SK-N-SH treated with all-trans-retinoic acid at 6 μM for 48 hours (cell line): ENCODE results near the gene EFEMP1.

ENCODE experiments used
- ATAC-seq: fragments of 200-7000 bp; cut with Tn5 transposase; 3 replicates; pipeline ENCODE4 v1.9.1; 2020; ENCODE audit warnings: mild to moderate bottlenecking, moderate library complexity
- ARNTL ChIP-seq: fragments of 450-650 bp; formaldehyde crosslinking; IDR thresholded peaks from 2 replicates; pipeline ENCODE4 v1.5.0; 2020; ENCODE audit warnings: low read depth, mild to moderate bottlenecking, moderate library complexity, borderline replicate concordance
- BACH2 ChIP-seq: fragments of 250-450 bp; sonication (Bioruptor Pico); IDR thresholded peaks from 2 replicates; pipeline ENCODE4 v1.9.0; 2021; ENCODE audit warnings: mild to moderate bottlenecking, borderline replicate concordance
- CSDC2 ChIP-seq: fragments of 250-450 bp; sonication (Bioruptor Pico); IDR thresholded peaks from 2 replicates; pipeline ENCODE4 v1.5.0; 2020; ENCODE audit warnings: mild to moderate bottlenecking, moderate library complexity
- ESRRG ChIP-seq: fragments of 250-450 bp; sonication (Bioruptor Pico); IDR thresholded peaks from 2 replicates; pipeline ENCODE4 v1.6.1; 2021; ENCODE audit warnings: mild to moderate bottlenecking
- GLIS3 ChIP-seq: fragments of 250-450 bp; sonication (Bioruptor Pico); IDR thresholded peaks from 2 replicates; pipeline ENCODE4 v1.5.0; 2020; ENCODE audit warnings: mild to moderate bottlenecking, moderate library complexity
- ISL1 ChIP-seq: fragments of 250-450 bp; sonication (Bioruptor Pico); IDR thresholded peaks from 2 replicates; pipeline ENCODE4 v2.1.2; 2022; ENCODE audit warnings: mild to moderate bottlenecking, moderate library complexity
- OSR1 ChIP-seq: fragments of 250-450 bp; sonication (Bioruptor Pico); IDR thresholded peaks from 2 replicates; pipeline ENCODE4 v1.8.0; 2022; ENCODE audit warnings: moderate library complexity, mild to moderate bottlenecking, inconsistent platforms
- PPARA ChIP-seq: fragments of 250-450 bp; sonication (Bioruptor Pico); IDR thresholded peaks from 2 replicates; pipeline ENCODE4 v1.5.0; 2020; ENCODE audit warnings: mild to moderate bottlenecking, borderline replicate concordance
- RARB ChIP-seq: fragments of 250-450 bp; sonication (Bioruptor Pico); IDR thresholded peaks from 2 replicates; pipeline ENCODE4 v1.8.0; 2021; ENCODE audit warnings: mild to moderate bottlenecking, moderate library complexity
- SNAI2 ChIP-seq: fragments of 250-450 bp; sonication (Bioruptor Pico); IDR thresholded peaks from 2 replicates; pipeline ENCODE4 v1.5.0; 2020; ENCODE audit warnings: mild to moderate bottlenecking, moderate library complexity
- TCF4 ChIP-seq: fragments of 250-450 bp; sonication (Bioruptor Pico); IDR thresholded peaks from 2 replicates; pipeline ENCODE4 v1.8.0; 2021; ENCODE audit warnings: mild to moderate bottlenecking, moderate library complexity, borderline replicate concordance
- TOX ChIP-seq: fragments of 250-450 bp; sonication (Bioruptor Pico); IDR thresholded peaks from 2 replicates; pipeline ENCODE4 v1.8.0; 2021; ENCODE audit warnings: mild to moderate bottlenecking, moderate library complexity, borderline replicate concordance
- ZC3H10 ChIP-seq: fragments of 250-450 bp; sonication (Bioruptor Pico); IDR thresholded peaks from 2 replicates; pipeline ENCODE4 v1.5.1; 2021; ENCODE audit warnings: mild to moderate bottlenecking, moderate library complexity
- ZFP3 ChIP-seq: fragments of 250-450 bp; sonication (Bioruptor Pico); IDR thresholded peaks from 2 replicates; pipeline ENCODE4 v1.5.0; 2020; ENCODE audit warnings: mild to moderate bottlenecking, moderate library complexity
- ZFP30 ChIP-seq: fragments of 450-650 bp; formaldehyde crosslinking; IDR thresholded peaks from 2 replicates; pipeline ENCODE4 v1.5.0; 2022; ENCODE audit warnings: mild to moderate bottlenecking, moderate library complexity
- ZNF565 ChIP-seq: fragments of 450-650 bp; formaldehyde crosslinking; conservative IDR thresholded peaks from 2 replicates; pipeline ENCODE4 v1.5.0; 2020; ENCODE audit warnings: low read depth, mild to moderate bottlenecking, moderate library complexity
- ZNF8 ChIP-seq: fragments of 450-650 bp; formaldehyde crosslinking; IDR thresholded peaks from 2 replicates; pipeline ENCODE4 v1.5.0; 2020; ENCODE audit warnings: mild to moderate bottlenecking, moderate library complexity
- TF ChIP-seq, protein P1 (sequence below): fragments of 250-450 bp; sonication (Bioruptor Pico); IDR thresholded peaks from 2 replicates; pipeline ENCODE4 v1.8.0; 2021; ENCODE audit warnings: low read depth, mild to moderate bottlenecking, moderate library complexity, borderline replicate concordance
- TF ChIP-seq, protein P2 (sequence below): fragments of 250-450 bp; sonication (Bioruptor Pico); IDR thresholded peaks from 2 replicates; pipeline ENCODE4 v1.5.0; 2020; ENCODE audit warnings: mild to moderate bottlenecking, moderate library complexity
- TF ChIP-seq, protein P3 (sequence below): fragments of 250-450 bp; sonication (Bioruptor Pico); IDR thresholded peaks from 2 replicates; pipeline ENCODE4 v1.5.1; 2020; ENCODE audit warnings: low read depth, mild to moderate bottlenecking, moderate library complexity

Gene EFEMP1

DNA sequence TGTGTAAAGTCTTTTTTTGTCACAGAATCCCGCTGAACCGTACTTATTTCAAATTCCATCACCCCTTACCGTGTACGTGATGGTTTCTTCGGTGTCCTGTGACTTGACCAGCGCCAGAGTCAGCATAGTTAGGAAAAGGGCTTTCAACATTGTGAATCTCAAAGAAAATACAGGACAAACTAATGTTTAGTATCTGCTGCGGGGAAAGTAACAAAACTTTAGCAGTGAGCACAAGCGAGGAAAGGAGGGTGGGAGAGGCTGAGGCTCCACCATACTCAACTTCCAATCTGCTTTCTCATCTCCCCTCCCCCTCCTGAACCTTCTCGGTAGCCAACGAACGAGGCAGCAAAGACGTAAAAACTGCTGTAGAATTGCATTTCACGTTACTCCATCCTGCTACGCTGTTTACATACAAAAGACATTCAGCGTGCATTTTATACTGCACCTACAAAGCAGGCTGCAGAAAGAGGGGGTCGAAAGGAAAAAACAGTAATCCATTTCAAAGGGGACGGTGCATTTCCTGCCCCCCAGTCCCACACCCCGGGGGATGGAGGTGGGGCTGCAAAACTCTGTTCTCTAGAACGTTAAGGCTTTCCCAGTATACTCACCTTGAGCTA, 1.2 kb downstream of the EFEMP1 start (continued):
- TF ChIP-seq, protein P1, sequence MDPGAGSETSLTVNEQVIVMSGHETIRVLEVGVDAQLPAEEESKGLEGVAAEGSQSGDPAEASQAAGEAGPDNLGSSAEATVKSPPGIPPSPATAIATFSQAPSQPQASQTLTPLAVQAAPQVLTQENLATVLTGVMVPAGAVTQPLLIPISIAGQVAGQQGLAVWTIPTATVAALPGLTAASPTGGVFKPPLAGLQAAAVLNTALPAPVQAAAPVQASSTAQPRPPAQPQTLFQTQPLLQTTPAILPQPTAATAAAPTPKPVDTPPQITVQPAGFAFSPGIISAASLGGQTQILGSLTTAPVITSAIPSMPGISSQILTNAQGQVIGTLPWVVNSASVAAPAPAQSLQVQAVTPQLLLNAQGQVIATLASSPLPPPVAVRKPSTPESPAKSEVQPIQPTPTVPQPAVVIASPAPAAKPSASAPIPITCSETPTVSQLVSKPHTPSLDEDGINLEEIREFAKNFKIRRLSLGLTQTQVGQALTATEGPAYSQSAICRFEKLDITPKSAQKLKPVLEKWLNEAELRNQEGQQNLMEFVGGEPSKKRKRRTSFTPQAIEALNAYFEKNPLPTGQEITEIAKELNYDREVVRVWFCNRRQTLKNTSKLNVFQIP (CRISPR knock-in tag) = no peak
- TF ChIP-seq ZNF565 (CRISPR knock-in tag) (no peak), GLIS3 (CRISPR knock-in tag) (no peak), SNAI2 (CRISPR knock-in tag) (no peak), TCF4 (CRISPR knock-in tag) (no peak)
- TF ChIP-seq, protein P2, sequence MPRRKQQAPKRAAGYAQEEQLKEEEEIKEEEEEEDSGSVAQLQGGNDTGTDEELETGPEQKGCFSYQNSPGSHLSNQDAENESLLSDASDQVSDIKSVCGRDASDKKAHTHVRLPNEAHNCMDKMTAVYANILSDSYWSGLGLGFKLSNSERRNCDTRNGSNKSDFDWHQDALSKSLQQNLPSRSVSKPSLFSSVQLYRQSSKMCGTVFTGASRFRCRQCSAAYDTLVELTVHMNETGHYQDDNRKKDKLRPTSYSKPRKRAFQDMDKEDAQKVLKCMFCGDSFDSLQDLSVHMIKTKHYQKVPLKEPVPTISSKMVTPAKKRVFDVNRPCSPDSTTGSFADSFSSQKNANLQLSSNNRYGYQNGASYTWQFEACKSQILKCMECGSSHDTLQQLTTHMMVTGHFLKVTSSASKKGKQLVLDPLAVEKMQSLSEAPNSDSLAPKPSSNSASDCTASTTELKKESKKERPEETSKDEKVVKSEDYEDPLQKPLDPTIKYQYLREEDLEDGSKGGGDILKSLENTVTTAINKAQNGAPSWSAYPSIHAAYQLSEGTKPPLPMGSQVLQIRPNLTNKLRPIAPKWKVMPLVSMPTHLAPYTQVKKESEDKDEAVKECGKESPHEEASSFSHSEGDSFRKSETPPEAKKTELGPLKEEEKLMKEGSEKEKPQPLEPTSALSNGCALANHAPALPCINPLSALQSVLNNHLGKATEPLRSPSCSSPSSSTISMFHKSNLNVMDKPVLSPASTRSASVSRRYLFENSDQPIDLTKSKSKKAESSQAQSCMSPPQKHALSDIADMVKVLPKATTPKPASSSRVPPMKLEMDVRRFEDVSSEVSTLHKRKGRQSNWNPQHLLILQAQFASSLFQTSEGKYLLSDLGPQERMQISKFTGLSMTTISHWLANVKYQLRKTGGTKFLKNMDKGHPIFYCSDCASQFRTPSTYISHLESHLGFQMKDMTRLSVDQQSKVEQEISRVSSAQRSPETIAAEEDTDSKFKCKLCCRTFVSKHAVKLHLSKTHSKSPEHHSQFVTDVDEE = no peak

DNA sequence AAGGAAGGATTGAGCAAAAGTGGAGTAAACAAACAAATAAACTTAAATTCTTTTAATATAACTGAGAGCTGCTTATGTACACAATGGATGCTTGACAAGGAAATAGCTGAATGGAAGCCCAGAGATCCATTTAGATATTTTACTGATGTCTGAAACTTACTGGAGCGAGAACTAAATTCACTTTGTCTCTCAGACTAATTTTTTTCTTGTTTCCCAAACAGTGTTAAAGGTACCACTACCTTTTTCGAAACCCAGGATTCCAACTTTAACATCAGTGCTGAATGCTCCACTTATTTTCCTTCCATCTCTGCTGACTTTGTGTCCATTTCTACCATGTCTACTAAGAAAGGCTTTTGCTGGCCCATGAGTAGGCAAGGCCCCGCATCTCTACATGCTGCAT, 4.0 kb downstream of the EFEMP1 start:
- no peak for ATAC-seq
- no peak for TF ChIP-seq SNAI2 (CRISPR knock-in tag)
- no peak for TF ChIP-seq ZNF8

DNA sequence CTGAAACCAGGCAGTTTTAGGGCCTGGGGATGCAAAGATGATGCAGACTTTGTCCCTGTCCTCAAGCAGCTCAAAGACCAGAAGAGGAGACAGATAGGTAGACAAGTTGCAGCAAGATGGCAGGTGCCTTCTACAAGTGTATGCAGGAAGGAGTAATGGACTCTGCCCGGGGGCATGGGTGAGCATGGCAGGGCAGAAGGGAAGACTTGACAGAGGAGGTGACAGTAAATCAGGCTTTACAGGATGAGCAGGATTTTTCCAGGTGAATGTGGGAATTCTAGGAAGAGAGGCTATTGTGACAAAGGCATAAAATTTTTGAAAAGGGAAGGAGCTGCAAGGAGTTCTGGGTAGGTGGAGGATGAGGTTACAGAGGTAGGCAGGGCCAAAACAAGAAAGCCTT, 4.7 kb downstream of the EFEMP1 start:
- ATAC-seq = no peak
- TF ChIP-seq, protein P1 (CRISPR knock-in tag) = no peak
- TF ChIP-seq CSDC2 (CRISPR knock-in tag) (no peak), GLIS3 (CRISPR knock-in tag) (no peak), ZNF8 (no peak), ZC3H10 (no peak), RARB (no peak), PPARA (no peak), OSR1 (CRISPR knock-in tag) (no peak), ZNF565 (CRISPR knock-in tag) (no peak), ARNTL (CRISPR knock-in tag) (no peak), ZFP30 (CRISPR knock-in tag) (no peak)
- TF ChIP-seq, protein P3, sequence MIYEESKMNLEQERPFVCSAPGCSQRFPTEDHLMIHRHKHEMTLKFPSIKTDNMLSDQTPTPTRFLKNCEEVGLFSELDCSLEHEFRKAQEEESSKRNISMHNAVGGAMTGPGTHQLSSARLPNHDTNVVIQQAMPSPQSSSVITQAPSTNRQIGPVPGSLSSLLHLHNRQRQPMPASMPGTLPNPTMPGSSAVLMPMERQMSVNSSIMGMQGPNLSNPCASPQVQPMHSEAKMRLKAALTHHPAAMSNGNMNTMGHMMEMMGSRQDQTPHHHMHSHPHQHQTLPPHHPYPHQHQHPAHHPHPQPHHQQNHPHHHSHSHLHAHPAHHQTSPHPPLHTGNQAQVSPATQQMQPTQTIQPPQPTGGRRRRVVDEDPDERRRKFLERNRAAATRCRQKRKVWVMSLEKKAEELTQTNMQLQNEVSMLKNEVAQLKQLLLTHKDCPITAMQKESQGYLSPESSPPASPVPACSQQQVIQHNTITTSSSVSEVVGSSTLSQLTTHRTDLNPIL (CRISPR knock-in tag) = no peak

DNA sequence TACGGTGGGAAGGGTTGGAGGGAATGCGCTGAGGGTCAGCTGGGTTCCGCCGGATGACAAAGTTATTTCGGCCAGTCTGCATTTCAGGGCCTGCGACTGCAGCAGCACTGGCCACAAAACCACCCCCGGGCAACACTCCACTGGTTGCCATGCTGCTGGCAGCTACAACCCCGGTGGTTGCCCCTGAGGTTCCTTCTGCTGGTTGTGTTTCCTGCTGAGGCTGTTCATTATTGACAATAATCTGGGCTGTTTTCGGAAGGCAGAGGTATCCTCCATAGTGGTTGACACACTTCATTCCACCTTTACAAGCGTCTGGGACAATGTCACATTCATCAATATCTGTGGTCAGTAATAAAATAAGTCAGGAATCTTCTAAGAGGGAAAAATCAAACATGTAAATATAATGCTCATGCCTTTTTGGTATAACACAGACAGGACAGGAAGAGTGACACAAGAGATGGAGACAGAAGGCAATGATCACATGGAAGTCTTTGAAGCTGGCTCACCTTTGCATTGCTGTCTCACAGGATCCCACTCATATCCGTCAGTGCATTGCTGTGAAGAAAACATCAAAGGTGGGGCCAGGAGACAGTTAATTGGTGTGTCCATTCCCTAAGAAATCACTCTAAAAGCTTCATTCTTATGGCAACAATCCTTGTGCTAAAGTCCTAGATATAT, 5.7 kb downstream of the EFEMP1 start:
- no peak for ATAC-seq
- TF ChIP-seq ZNF565 (CRISPR knock-in tag) (no peak), BACH2 (CRISPR knock-in tag) (no peak), ZFP3 (CRISPR knock-in tag) (no peak), ARNTL (CRISPR knock-in tag) (no peak), ZC3H10 (no peak), ISL1 (CRISPR knock-in tag) (no peak), ZNF8 (no peak), OSR1 (CRISPR knock-in tag) (no peak), PPARA (no peak), TOX (CRISPR knock-in tag) (no peak), ESRRG (CRISPR knock-in tag) (no peak), TCF4 (CRISPR knock-in tag) (no peak)
- TF ChIP-seq, protein P2 = no peak
- TF ChIP-seq, protein P3 (CRISPR knock-in tag) = no peak
- TF ChIP-seq, protein P1 (CRISPR knock-in tag) = no peak
